Heart left ventricle (tissue), 13 donors: Measurements from ENCODE around the gene PLPPR1.

Experiments used
- POLR2A ChIP-seq, 2 donors: fragments of 450-650 bp; IDR thresholded peaks; one replicate each; pipeline ENCODE4 v1.6.1; 2017; ENCODE audit warnings: antibody characterized with exemption in 2 of 2, mild to moderate bottlenecking in 2 of 2, moderate library complexity in 2 of 2
- TF ChIP-seq, protein P1 (sequence below), 12 donors: fragments of 200-600 bp; sonication (generic) in 4 of 12; IDR thresholded peaks; one replicate each; pipeline versions ENCODE4 v1.5.0 to v1.8.0; 2018 to 2022; ENCODE audit warnings: antibody characterized with exemption in 12 of 12, mild to moderate bottlenecking in 5 of 12
- donor health status: ischemic (EF 13 %, LVEDD 7.1; RV severe dilation, severe dysfunction).
- donor health status: DM: no; HTN: yes; CAD: no.
- donor health status: DM: no; HTN: no; CAD: no.
- donor health status: ischemic (EF 25% LVEDD 6.9; RV normal size, moderate dysfunction).
- donor health status: ischemic (EF 25% LVEDD 5.7; RV mildly dilated, moderate dysfunction).
- donor health status: ischemic (EF 35%, LVEDD 5.7; RV mildly dilated, moderate dysfunction).
- donor health status: nonischemic (EF 11% LVEDD 7.7; RV severe dilation, severe dysfunction).
- donor health status: DM: yes; HTN: yes; CAD: no.
- donor health status: PGD.
- donor health status: ischemic (EF 29% LVEDD 5.4; RV normal size, mild dysfunction).
- donor health status: nonischemic (EF 23%, LVEDD 6.1; RV moderate dilation, normal function).

DNA sequence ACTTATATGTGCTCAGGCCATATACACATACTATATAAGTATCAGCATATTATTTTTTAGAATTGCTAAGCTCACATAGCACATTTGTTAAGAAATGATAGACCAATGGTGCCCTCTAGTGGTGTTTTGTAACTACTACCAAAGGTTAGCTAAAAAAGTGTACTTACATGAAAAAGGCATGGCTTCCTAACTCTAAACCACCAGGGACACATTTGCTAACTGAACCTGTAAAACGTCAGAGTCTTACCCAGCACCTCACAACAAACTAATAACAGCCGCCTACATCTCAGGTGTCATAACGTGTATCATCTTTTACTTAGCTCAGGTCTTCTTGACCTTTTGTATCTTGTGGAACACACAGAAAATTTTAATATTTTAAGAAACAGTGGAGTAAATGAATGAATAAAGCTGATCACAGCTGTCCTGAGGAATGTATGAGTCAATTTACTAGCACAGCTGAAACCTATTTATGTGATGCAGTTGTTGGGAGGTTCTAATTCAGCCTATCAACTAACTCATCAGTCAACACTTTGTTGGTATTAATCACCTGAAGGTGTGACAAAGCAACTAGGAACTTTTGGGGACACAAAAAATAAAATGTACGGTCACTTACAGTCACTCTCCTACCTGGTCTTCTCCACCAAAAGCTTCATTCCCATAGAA lies 283.4 kb downstream of the PLPPR1 start:
- TF ChIP-seq, protein P1, sequence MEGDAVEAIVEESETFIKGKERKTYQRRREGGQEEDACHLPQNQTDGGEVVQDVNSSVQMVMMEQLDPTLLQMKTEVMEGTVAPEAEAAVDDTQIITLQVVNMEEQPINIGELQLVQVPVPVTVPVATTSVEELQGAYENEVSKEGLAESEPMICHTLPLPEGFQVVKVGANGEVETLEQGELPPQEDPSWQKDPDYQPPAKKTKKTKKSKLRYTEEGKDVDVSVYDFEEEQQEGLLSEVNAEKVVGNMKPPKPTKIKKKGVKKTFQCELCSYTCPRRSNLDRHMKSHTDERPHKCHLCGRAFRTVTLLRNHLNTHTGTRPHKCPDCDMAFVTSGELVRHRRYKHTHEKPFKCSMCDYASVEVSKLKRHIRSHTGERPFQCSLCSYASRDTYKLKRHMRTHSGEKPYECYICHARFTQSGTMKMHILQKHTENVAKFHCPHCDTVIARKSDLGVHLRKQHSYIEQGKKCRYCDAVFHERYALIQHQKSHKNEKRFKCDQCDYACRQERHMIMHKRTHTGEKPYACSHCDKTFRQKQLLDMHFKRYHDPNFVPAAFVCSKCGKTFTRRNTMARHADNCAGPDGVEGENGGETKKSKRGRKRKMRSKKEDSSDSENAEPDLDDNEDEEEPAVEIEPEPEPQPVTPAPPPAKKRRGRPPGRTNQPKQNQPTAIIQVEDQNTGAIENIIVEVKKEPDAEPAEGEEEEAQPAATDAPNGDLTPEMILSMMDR (IDR thresholded peaks at IDR 0.05) = peak; percentile 59 to 83 (median 72)
- no peak for TF ChIP-seq POLR2A (IDR thresholded peaks at IDR 0.05)
